Trophoblast cell (in vitro differentiated cells and primary cell): ENCODE data around the gene SULT1C2.
"Not testable (repeated sequence)": the region's sequence is repeated elsewhere in the genome, so short reads cannot be mapped to it uniquely, and the experiment has no call there.

ENCODE experiments used
- DNase-seq, 2 donors: peaks; one replicate each; pipeline ENCODE4 v3.0.0-alpha.2; 2016
- H2AFZ ChIP-seq: 2 replicates; pipeline ENCODE4 v1.6.1; 2013; ENCODE audit warnings: low read length, moderate library complexity, mild to moderate bottlenecking; ENCODE audit not compliant: insufficient read depth, poor library complexity
- H2AK5ac ChIP-seq: 2 replicates; pipeline ENCODE4 v1.6.1; 2013; ENCODE audit warnings: mild to moderate bottlenecking, low read length
- H2BK120ac ChIP-seq: 2 replicates; pipeline ENCODE4 v1.6.1; 2013; ENCODE audit warnings: low read length, mild to moderate bottlenecking, moderate library complexity; ENCODE audit not compliant: insufficient read depth, poor library complexity
- H2BK12ac ChIP-seq: 2 replicates; pipeline ENCODE4 v1.6.1; 2013; ENCODE audit warnings: mild to moderate bottlenecking, low read length, moderate library complexity
- H2BK5ac ChIP-seq: 2 replicates; pipeline ENCODE4 v1.6.1; 2013; ENCODE audit warnings: low read length, low read depth, moderate library complexity, mild to moderate bottlenecking; ENCODE audit not compliant: poor library complexity
- H3K14ac ChIP-seq: 2 replicates; pipeline ENCODE4 v1.6.1; 2013; ENCODE audit warnings: mild to moderate bottlenecking, low read length
- H3K18ac ChIP-seq: 2 replicates; pipeline ENCODE4 v1.6.1; 2013; ENCODE audit warnings: mild to moderate bottlenecking, low read length
- H3K23ac ChIP-seq: 2 replicates; pipeline ENCODE4 v1.6.1; 2013; ENCODE audit warnings: low read length
- H3K27ac ChIP-seq: 2 replicates; pipeline ENCODE4 v1.5.1; 2013; ENCODE audit warnings: low read depth, mild to moderate bottlenecking, inconsistent platforms, low read length, moderate library complexity
- H3K27me3 ChIP-seq: 2 replicates; pipeline ENCODE4 v1.6.1; 2013; ENCODE audit warnings: inconsistent platforms, mild to moderate bottlenecking, low read length, moderate library complexity; ENCODE audit not compliant: insufficient read depth
- H3K36me3 ChIP-seq, 2 experiments: 1 replicate in 1 of 2; 2 replicates in 1 of 2; pipeline ENCODE4 v1.6.1; 2013; ENCODE audit warnings: low read length in 2 of 2, mild to moderate bottlenecking in 2 of 2, moderate library complexity in 1 of 2; ENCODE audit not compliant: insufficient read depth in 2 of 2, control insufficient read depth in 1 of 2
- H3K4ac ChIP-seq: 2 replicates; pipeline ENCODE4 v1.6.1; 2013; ENCODE audit warnings: low read depth, mild to moderate bottlenecking, low read length, moderate library complexity
- H3K4me1 ChIP-seq, 2 experiments: 1 replicate in 1 of 2; 2 replicates in 1 of 2; pipeline ENCODE4 v1.6.1; 2013; ENCODE audit warnings: low read length in 2 of 2, mild to moderate bottlenecking in 2 of 2, moderate library complexity in 1 of 2; ENCODE audit not compliant: insufficient read depth in 2 of 2, control insufficient read depth in 1 of 2
- H3K4me2 ChIP-seq: 2 replicates; pipeline ENCODE4 v1.6.1; 2013; ENCODE audit warnings: inconsistent platforms, mild to moderate bottlenecking, low read length, moderate library complexity
- H3K4me3 ChIP-seq: 2 replicates; pipeline ENCODE4 v1.5.1; 2013; ENCODE audit warnings: mild to moderate bottlenecking, low read depth, low read length, inconsistent platforms
- H3K79me1 ChIP-seq: one replicate; pipeline ENCODE4 v1.6.1; 2013; ENCODE audit warnings: low read length
- H3K79me2 ChIP-seq: 2 replicates; pipeline ENCODE4 v1.6.1; 2013; ENCODE audit warnings: low read length, mild to moderate bottlenecking; ENCODE audit not compliant: control insufficient read depth, insufficient read depth, poor library complexity
- H3K9ac ChIP-seq: 2 replicates; pipeline ENCODE4 v1.6.1; 2013; ENCODE audit warnings: mild to moderate bottlenecking, low read length
- H3K9me3 ChIP-seq: 2 replicates; pipeline ENCODE4 v1.6.1; 2013; ENCODE audit warnings: low read depth, mild to moderate bottlenecking, control low read depth, inconsistent platforms, low read length; ENCODE audit not compliant: insufficient read depth
- H4K12ac ChIP-seq: 2 replicates; pipeline ENCODE4 v1.6.1; 2013; ENCODE audit warnings: low read depth, mild to moderate bottlenecking, low read length, moderate library complexity
- H4K8ac ChIP-seq: 2 replicates; pipeline ENCODE4 v1.6.1; 2013; ENCODE audit warnings: low read depth, mild to moderate bottlenecking, low read length, moderate library complexity
- H4K91ac ChIP-seq: one replicate; pipeline ENCODE4 v1.6.1; 2013; ENCODE audit warnings: low read depth, mild to moderate bottlenecking, low read length, moderate library complexity
- WGBS: extraction: QIAGEN DNeasy Blood & Tissue Kit; methylation state at CpG from one replicate; pipeline ENCODE4 v1.1.7; 2013; ENCODE audit warnings: missing lambda C conversion rate; ENCODE audit not compliant: insufficient read length, insufficient coverage; ENCODE audit errors: extremely low coverage; 5-methylcytosine and 5-hydroxymethylcytosine counted together

SULT1C2 gene

GRCh38 chr2:108278631-108279030 is 10.1 kb upstream of the SULT1C2 start:
- H4K91ac ChIP-seq = no peak overlapping the region
- H3K4ac ChIP-seq = no peak overlapping the region
- no peak overlapping the region for H3K18ac ChIP-seq
- H3K4me1 ChIP-seq = no peaks in the 10 kb centered on the region
- no peak overlapping the region for H3K23ac ChIP-seq
- no peak overlapping the region for H3K27ac ChIP-seq
- no peaks in the 10 kb centered on the region for H3K79me2 ChIP-seq
- H3K79me1 ChIP-seq = no peaks in the 10 kb centered on the region
- WGBS = no CpG with 5 or more reads among the region's 2 CpGs
- no peak overlapping the region for H3K4me3 ChIP-seq
- no peak overlapping the region for H2AFZ ChIP-seq
- no peak overlapping the region for H2BK12ac ChIP-seq
- no peaks in the 10 kb centered on the region for H3K27me3 ChIP-seq
- no peak overlapping the region for H3K14ac ChIP-seq
- no peak overlapping the region for H3K9ac ChIP-seq
- no peak overlapping the region for H2AK5ac ChIP-seq
- no peak overlapping the region for H3K4me2 ChIP-seq
- no peaks in the 10 kb centered on the region for H3K9me3 ChIP-seq
- no peak for DNase-seq
- no peak overlapping the region for H2BK5ac ChIP-seq
- no peaks in the 10 kb centered on the region for H3K36me3 ChIP-seq
- no peak overlapping the region for H4K12ac ChIP-seq
- H2BK120ac ChIP-seq = no peak overlapping the region
- H4K8ac ChIP-seq = no peak overlapping the region

DNA sequence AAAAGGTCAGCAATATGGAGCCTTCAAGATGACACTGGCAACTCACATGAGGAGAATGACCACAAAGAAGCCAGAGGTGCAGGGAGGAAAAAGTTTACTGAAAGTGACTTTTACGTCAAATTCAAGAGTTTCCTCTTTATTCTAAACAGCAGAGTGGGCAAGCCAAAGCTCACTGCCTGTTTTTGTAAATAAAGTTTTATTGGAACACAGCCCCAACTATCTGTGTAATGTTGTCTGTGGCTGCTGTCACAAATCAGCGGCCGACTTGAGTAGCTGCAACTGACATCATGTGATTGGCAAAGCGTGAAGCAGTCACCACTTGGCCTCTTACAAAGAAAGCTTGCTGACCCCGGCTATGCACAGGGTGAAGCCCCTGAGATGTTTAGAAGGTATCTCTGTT is 9.2 kb upstream of the SULT1C2 start:
- Histone ChIP-seq H3K18ac (no peak overlapping the region), H2BK12ac (no peak overlapping the region)

GRCh38 chr2:108280466-108280865 is 8.2 kb upstream of the SULT1C2 start:
- WGBS = no CpG with 5 or more reads among the region's 3 CpGs

More for the DNA sequence above, 9.2 kb upstream of the SULT1C2 start:
- no peak overlapping the region for H3K14ac ChIP-seq
- DNase-seq = no peak
- no peaks in the 10 kb centered on the region for H3K79me1 ChIP-seq
- H3K36me3 ChIP-seq = no peaks in the 10 kb centered on the region
- H2AK5ac ChIP-seq = no peak overlapping the region
- no peak overlapping the region for H3K4me3 ChIP-seq
- no peak overlapping the region for H2BK120ac ChIP-seq
- H2BK5ac ChIP-seq = no peak overlapping the region
- no peak overlapping the region for H4K91ac ChIP-seq
- H3K27me3 ChIP-seq = no peaks in the 10 kb centered on the region
- H3K79me2 ChIP-seq = no peaks in the 10 kb centered on the region
- WGBS = no CpG with 5 or more reads among the region's 5 CpGs
- H3K9ac ChIP-seq = no peak overlapping the region
- no peak overlapping the region for H4K12ac ChIP-seq
- H3K4me1 ChIP-seq = no peaks in the 10 kb centered on the region
- H4K8ac ChIP-seq = no peak overlapping the region
- H3K4ac ChIP-seq = no peak overlapping the region
- H3K23ac ChIP-seq = no peak overlapping the region
- no peak overlapping the region for H3K27ac ChIP-seq
- H2AFZ ChIP-seq = no peak overlapping the region
- H3K9me3 ChIP-seq = no peaks in the 10 kb centered on the region
- H3K4me2 ChIP-seq = no peak overlapping the region

DNA sequence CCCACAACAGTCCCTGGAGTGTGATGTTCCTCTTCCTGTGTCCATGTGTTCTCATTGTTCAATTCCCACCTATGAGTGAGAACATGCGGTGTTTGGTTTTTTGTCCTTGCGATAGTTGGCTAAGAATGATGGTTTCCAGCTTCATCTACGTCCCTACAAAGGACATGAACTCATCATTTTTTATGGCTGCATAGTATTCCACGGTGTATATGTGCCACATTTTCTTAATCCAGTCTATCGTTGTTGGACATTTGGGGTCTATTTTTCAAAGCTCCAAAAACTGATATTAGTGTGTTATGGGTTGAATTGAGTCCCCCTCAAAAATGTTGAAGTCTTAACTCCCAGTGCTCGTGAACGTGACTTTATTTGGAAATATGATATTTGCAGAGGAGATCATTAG is 4.1 kb upstream of the SULT1C2 start:
- not testable (repeated sequence) for H4K12ac ChIP-seq, H4K91ac ChIP-seq, DNase-seq, H3K18ac ChIP-seq, H3K79me2 ChIP-seq, H3K27ac ChIP-seq, H3K14ac ChIP-seq, H2BK12ac ChIP-seq, H3K4me1 ChIP-seq, H3K4ac ChIP-seq, H4K8ac ChIP-seq, H3K4me3 ChIP-seq, H3K9me3 ChIP-seq, H2BK5ac ChIP-seq, H3K27me3 ChIP-seq, H3K4me2 ChIP-seq, H2AK5ac ChIP-seq, H3K23ac ChIP-seq, H3K79me1 ChIP-seq, H2AFZ ChIP-seq, H3K36me3 ChIP-seq, H3K9ac ChIP-seq, H2BK120ac ChIP-seq
- no CpG with 5 or more reads among the region's 7 CpGs for WGBS

More at GRCh38 chr2:108280466-108280865, 8.2 kb upstream of the SULT1C2 start:
- Histone ChIP-seq H4K12ac (no peak overlapping the region), H2AK5ac (no peak overlapping the region), H3K4me2 (no peak overlapping the region), H3K9ac (no peak overlapping the region), H4K8ac (no peak overlapping the region), H2BK12ac (no peak overlapping the region), H3K27me3 (no peaks in the 10 kb centered on the region), H3K4me1 (no peaks in the 10 kb centered on the region), H3K14ac (no peak overlapping the region), H2BK120ac (no peak overlapping the region), H4K91ac (no peak overlapping the region), H3K79me2 (no peaks in the 10 kb centered on the region), H3K36me3 (no peaks in the 10 kb centered on the region), H3K79me1 (no peaks in the 10 kb centered on the region), H3K4ac (no peak overlapping the region), H2BK5ac (no peak overlapping the region), H3K27ac (no peak overlapping the region), H3K23ac (no peak overlapping the region), H3K4me3 (no peak overlapping the region), H2AFZ (no peak overlapping the region), H3K9me3 (no peaks in the 10 kb centered on the region), H3K18ac (no peak overlapping the region)
- DNase-seq = no peak
